Measurements from ENCODE around the gene ATXN3L.

GRCh38 chrX:13360146-13360545 is 40.3 kb upstream of the ATXN3L start:
- TF ChIP-seq POLR2AphosphoS5 (IDR thresholded peaks at IDR 0.05; ENCODE audit: low read depth, low read length) (no peak), TAF1 (IDR thresholded peaks at IDR 0.05; ENCODE audit: borderline replicate concordance, low read depth, low read length) (no peak), POLR2A (IDR thresholded peaks at IDR 0.05; ENCODE audit: low read depth, low read length) (no peak)
